ENCODE data around the gene PYGO2. TPM values are rescaled to one million over a fixed set of nuclear protein-coding genes. Genes with fewer than 3 reads are reported as not detected.

The PYGO2 gene, protein sequence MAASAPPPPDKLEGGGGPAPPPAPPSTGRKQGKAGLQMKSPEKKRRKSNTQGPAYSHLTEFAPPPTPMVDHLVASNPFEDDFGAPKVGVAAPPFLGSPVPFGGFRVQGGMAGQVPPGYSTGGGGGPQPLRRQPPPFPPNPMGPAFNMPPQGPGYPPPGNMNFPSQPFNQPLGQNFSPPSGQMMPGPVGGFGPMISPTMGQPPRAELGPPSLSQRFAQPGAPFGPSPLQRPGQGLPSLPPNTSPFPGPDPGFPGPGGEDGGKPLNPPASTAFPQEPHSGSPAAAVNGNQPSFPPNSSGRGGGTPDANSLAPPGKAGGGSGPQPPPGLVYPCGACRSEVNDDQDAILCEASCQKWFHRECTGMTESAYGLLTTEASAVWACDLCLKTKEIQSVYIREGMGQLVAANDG
- total RNA-seq: 7.4 and 20.0 TPM in 2 replicates

DNA sequence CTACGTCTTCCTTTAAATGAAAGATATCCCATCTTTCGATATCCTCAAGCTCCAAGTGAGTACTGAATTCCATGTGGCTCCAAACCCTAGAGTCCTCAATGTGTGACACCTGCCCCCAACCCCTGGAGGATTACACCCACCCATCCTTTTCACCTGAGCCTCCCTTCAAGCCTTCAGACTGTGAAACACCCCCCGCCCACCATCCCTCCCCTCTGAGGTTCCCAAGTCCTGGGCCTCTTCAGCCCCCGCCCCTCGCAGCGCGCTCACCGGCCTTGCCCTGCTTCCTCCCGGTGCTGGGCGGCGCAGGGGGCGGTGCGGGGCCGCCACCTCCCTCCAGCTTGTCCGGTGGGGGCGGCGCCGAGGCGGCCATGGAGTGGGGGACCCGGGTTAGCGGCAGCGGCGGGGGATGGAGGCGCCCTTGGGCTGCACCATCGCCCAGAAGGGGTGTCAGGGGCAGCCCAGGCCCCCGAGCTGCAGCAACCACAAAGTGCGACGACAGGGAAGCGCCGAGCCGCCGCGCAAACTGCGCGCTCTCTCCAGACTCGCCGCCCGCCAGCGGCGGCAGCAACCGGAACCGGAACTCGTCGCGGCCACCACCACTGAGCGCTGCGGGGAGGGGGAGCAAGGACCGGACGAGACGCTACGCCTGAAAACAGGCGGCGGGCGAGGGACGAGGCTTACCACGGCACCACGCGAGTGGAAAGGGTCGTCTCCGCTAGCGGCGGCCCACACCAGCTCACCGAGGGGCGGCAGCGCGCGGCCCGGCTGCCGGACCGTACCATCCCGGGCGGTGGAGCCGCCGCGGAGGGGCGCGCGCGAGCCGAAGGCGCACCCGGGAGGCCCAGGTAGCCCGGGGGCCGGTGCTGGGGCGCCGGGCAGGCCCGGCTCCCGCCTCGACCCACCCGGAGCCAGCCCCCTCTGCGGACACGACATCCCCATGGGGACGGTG, at the start of gene PYGO2:
PYGO2 (minus strand) TSS at position 576 of the 949 bp plus-strand sequence; CDS start at position 370, 206 bp downstream.
- FAIRE-seq: no peak
- TF ChIP-seq, protein P1, sequence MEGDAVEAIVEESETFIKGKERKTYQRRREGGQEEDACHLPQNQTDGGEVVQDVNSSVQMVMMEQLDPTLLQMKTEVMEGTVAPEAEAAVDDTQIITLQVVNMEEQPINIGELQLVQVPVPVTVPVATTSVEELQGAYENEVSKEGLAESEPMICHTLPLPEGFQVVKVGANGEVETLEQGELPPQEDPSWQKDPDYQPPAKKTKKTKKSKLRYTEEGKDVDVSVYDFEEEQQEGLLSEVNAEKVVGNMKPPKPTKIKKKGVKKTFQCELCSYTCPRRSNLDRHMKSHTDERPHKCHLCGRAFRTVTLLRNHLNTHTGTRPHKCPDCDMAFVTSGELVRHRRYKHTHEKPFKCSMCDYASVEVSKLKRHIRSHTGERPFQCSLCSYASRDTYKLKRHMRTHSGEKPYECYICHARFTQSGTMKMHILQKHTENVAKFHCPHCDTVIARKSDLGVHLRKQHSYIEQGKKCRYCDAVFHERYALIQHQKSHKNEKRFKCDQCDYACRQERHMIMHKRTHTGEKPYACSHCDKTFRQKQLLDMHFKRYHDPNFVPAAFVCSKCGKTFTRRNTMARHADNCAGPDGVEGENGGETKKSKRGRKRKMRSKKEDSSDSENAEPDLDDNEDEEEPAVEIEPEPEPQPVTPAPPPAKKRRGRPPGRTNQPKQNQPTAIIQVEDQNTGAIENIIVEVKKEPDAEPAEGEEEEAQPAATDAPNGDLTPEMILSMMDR (IDR thresholded peaks at IDR 0.05; ENCODE audit: insufficient read depth, low read length, severe bottlenecking): peak; percentile 29
- H3K27me3 ChIP-seq (ENCODE audit: control insufficient read depth, insufficient read depth, low read length): no peaks in the 10 kb centered on the region
- peak within 1 kb of the TSS; percentile 60 for H3K4me3 ChIP-seq (ENCODE audit: low read depth, low read length)
- peak; percentile 50 for DNase-seq (ENCODE audit: low read depth)
- H3K36me3 ChIP-seq (ENCODE audit: control insufficient read depth, insufficient read depth, low read length): peaks cover 23% of the 10 kb centered on the region

DNA sequence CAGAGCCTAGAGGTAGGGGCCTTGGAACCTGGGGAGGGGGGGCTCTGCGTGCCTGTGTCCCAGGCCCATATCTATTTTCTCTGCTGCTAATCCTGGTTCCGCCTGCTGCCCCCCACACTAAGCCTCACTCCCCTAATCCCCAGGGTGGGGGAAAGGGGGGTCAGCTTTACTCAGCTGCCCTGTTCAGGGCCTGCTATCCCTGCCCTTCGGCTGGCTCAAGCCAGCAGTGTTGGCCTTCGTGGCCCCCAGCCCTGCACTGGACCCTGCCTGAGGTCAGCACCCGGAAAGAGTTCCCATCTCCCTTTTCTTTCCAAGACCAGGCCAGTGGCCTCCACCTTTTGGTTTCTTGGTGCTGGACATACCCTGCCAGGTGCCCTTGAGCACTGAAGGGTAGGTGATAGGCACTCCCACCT, 49.4 kb upstream of the PYGO2 start:
- Histone ChIP-seq H3K36me3 (ENCODE audit: control insufficient read depth, insufficient read depth, low read length) (peaks cover 50% of the 10 kb centered on the region), H3K27me3 (ENCODE audit: control insufficient read depth, insufficient read depth, low read length) (no peaks in the 10 kb centered on the region), H3K4me3 (ENCODE audit: low read depth, low read length) (no peak overlapping the region)
- no peak for DNase-seq (ENCODE audit: low read depth)
- TF ChIP-seq, protein P1 (IDR thresholded peaks at IDR 0.05; ENCODE audit: insufficient read depth, low read length, severe bottlenecking): no peak
- FAIRE-seq: no peak

DNA sequence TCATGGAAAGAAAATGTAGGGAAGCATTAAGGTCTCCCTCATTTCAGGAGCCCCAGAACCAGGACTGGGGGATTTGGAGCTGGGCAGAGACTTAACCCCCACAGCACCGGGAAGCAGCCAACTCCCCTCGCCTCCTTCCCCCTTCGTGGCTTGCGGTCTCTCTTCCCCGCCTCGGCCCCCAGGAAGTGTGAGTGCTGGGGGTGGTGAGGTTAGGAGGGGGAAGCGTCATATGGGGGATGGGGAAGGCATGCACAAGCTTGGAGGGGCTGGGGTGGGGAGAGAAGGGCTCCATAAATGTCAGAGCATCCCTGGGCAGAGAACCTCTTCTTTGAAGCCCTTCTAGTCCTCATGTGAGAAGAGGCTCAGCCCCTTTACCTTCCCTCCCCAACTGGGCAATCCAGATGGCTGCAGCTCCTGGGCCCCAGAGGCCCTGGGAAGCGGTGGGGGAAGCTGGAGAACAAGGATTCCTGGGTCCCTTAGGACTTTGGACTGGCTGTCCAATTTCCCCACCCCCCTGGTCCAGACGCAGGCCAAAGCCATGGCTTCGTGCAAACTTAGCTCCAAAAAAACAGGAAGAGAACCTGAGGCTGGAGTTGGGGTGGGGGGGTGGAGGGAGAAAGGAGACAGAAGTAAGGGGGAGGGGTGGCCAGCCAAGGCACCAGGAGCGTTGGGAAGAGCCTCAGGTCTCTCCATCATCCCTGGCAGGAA, 48.8 kb upstream of the PYGO2 start:
- Histone ChIP-seq H3K36me3 (ENCODE audit: control insufficient read depth, insufficient read depth, low read length) (peaks cover 51% of the 10 kb centered on the region), H3K27me3 (ENCODE audit: control insufficient read depth, insufficient read depth, low read length) (no peaks in the 10 kb centered on the region), H3K4me3 (ENCODE audit: low read depth, low read length) (peak overlapping the region; percentile 9)
- TF ChIP-seq, protein P1 (IDR thresholded peaks at IDR 0.05; ENCODE audit: insufficient read depth, low read length, severe bottlenecking): no peak
- DNase-seq (ENCODE audit: low read depth): no peak
- FAIRE-seq: no peak

DNA sequence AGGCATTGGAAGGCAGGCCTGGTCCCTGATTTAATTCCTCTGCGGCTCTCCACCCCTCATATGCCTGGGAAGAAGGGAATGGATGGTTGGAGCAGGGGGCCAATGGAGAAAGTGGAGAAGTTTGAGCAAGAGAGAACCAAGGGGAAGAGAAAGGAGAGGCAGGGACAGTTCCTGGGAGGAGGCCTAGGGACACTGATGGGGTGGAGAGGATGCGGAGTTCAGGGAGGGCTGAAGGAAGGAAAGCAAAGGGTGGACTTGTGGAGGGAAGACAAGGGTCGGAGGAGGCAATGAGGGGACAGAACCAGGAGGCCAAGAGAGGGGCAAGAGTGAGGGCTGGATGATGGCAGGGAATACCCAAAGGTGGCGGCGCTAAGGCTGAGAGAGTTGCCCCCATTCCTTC, 48.2 kb upstream of the PYGO2 start:
- FAIRE-seq (no peak), DNase-seq (ENCODE audit: low read depth) (no peak)
- Histone ChIP-seq H3K4me3 (ENCODE audit: low read depth, low read length) (peak overlapping the region; percentile 9), H3K36me3 (ENCODE audit: control insufficient read depth, insufficient read depth, low read length) (peaks cover 52% of the 10 kb centered on the region), H3K27me3 (ENCODE audit: control insufficient read depth, insufficient read depth, low read length) (no peaks in the 10 kb centered on the region)
- TF ChIP-seq, protein P1 (IDR thresholded peaks at IDR 0.05; ENCODE audit: insufficient read depth, low read length, severe bottlenecking): no peak

DNA sequence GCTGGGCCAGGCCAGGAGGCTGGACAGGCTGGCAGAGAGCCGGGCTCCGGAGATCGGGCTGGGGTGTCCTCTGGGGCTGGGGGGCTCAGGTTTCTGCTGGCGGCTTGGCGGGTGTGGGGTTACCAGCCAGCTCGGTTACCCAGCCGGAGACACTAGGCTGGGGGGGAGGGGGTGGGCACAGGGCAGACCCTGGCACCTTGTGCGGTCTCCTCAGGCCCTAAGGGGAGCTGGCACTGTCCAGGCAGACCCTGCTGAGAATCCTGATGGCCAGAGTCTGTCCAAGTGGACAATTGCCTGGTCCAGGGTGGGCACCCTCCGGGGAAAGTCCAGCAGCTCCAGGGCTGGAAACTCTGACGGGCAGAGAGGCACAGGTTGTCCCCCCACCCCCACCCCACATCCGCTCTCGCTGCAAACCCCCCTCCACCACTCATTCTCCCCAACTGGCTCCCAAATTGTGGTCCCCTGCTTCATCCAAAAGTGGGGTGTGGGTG, 47.7 kb upstream of the PYGO2 start:
- no peak for DNase-seq (ENCODE audit: low read depth)
- Histone ChIP-seq H3K4me3 (ENCODE audit: low read depth, low read length) (peak overlapping the region; percentile 35), H3K36me3 (ENCODE audit: control insufficient read depth, insufficient read depth, low read length) (peaks cover 51% of the 10 kb centered on the region), H3K27me3 (ENCODE audit: control insufficient read depth, insufficient read depth, low read length) (no peaks in the 10 kb centered on the region)
- TF ChIP-seq, protein P1 (IDR thresholded peaks at IDR 0.05; ENCODE audit: insufficient read depth, low read length, severe bottlenecking): no peak
- FAIRE-seq: no peak
